GM10248 (cell line): ENCODE results near the gene LDLRAD4.

Experiments used
- CTCF ChIA-PET: fragments of 300-600 bp; sonication (Branson Sonifier 250); formaldehyde crosslinking; extraction: SDS; loops from one replicate; lab custom pipeline; 2021; ENCODE audit warnings: antibody characterized with exemption; lab: Yijun Ruan, JAX
- POLR2A ChIA-PET: fragments of 350-650 bp; sonication (Branson Sonifier 250); formaldehyde crosslinking; extraction: SDS; loops from one replicate; lab custom pipeline; 2020; ENCODE audit warnings: antibody characterized with exemption; lab: Yijun Ruan, JAX
- DNase-seq: peaks from one replicate; pipeline ENCODE4 v3.0.0; 2012; ENCODE audit errors: extremely low spot score
- TF ChIP-seq, protein P1 (sequence below): IDR thresholded peaks from 2 replicates; pipeline ENCODE4 v1.5.1; 2012; ENCODE audit warnings: mild to moderate bottlenecking, low read depth; ENCODE audit errors: extremely low read depth, missing control alignments, control extremely low read depth

LDLRAD4 gene

DNA sequence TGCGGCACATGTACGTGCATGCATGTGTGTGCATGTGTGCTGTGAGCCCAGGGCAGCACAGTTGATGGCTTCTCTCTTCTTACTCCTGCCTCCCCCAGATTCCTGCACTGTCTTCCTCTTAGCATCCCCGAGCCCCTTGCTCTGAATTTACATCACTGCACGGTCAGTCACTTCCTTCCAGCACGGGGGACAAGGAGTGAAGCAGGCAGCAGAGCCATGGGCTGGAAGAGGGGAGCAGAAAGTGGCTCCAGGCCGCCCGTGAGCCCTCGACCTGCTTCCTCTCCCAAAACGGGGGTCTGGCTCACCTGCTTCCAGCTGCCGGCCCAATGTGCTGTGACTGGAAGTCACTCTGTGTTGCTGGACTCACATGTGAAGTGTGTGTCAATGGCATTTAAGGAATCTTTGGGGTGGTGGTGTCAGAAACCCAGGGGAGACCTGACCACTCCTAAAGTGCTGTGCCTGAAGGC is 401.7 kb downstream of the LDLRAD4 start:
- TF ChIP-seq, protein P1, sequence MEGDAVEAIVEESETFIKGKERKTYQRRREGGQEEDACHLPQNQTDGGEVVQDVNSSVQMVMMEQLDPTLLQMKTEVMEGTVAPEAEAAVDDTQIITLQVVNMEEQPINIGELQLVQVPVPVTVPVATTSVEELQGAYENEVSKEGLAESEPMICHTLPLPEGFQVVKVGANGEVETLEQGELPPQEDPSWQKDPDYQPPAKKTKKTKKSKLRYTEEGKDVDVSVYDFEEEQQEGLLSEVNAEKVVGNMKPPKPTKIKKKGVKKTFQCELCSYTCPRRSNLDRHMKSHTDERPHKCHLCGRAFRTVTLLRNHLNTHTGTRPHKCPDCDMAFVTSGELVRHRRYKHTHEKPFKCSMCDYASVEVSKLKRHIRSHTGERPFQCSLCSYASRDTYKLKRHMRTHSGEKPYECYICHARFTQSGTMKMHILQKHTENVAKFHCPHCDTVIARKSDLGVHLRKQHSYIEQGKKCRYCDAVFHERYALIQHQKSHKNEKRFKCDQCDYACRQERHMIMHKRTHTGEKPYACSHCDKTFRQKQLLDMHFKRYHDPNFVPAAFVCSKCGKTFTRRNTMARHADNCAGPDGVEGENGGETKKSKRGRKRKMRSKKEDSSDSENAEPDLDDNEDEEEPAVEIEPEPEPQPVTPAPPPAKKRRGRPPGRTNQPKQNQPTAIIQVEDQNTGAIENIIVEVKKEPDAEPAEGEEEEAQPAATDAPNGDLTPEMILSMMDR: no peak
- ChIA-PET POLR2A (no interaction called here), CTCF (interaction anchor here (1.0 to 4.1 kb wide), 2 partner anchors 61 to 62 kb away, joined by 3 to 16 read pairs; no protein-coding TSS in a partner anchor)
- DNase-seq: no peak

DNA sequence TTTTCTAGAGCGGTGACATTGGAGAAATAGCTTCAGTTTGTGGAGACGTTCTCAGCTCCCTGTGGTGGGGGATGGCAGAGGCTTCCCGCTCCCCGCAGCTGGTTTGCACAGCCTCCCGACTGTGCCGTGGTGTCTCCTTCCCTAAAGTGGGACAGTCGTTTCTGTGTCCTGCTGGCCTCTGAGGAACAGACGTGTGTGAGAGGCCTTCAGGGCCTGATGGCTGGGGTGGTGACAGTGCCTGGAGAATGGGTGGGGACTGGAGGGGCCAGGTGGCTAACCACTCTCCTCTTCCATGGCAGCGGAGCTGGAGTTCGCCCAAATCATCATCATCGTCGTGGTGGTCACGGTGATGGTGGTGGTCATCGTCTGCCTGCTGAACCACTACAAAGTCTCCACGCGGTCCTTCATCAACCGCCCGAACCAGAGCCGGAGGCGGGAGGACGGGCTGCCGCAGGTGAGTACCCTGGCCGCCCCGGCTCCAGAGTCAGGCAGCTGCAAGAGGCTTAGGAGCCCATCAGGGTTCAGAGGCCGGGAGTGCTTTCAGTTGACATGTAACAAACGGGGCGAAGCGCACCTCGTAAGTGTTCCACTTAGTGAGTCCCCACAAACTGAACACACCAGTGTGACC is 402.4 kb downstream of the LDLRAD4 start:
- ChIA-PET CTCF (interaction anchor here (1.0 to 4.1 kb wide), 2 partner anchors 61 to 63 kb away, joined by 3 to 16 read pairs; no protein-coding TSS in a partner anchor), POLR2A (no interaction called here)
- DNase-seq: no peak
- TF ChIP-seq, protein P1: no peak

GRCh38 chr18:13621446-13621849 is 402.9 kb downstream of the LDLRAD4 start:
- DNase-seq: no peak
- ChIA-PET CTCF (interaction anchor here (0.8 to 4.1 kb wide), 3 partner anchors 8 to 72 kb away, joined by 3 to 16 read pairs (median 4); no protein-coding TSS in a partner anchor), POLR2A (no interaction called here)
- TF ChIP-seq, protein P1: no peak

DNA sequence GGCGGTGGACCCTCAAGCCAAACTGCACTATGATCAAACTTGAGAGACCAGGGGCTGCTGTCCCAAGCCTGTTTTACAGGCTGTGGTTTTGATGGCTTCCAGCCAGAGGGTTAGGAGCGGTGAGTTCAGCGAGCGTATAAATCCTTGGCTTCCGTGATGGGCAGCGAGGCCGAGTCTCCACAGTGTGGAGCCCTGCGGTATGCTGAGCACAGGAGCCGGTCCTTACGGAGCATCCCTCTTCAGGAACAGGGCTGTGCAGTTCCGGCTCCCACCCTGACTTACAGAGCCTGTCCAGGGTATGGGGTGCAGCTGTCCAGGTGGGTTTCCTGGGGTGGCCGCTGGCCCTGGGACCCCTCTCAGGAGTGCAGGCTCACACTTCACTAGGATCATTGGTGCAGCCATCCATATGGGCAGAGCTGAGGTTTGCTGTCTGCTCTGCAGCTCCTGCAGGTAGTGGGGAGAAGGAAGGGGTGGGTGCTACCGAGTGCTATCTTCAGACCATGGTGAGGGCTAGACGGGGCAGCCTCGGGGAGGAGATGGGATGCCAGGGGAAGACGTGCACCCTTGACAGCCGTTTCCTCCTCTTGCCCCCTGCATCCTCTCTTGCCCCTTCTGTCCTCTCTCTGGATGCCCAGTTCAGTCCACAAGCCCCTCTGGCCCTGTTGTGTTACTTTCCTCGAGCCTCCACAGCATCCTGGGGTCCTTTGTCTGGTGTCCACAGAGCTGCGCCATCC is 403.5 kb downstream of the LDLRAD4 start:
- CTCF ChIA-PET: interaction anchor here (0.8 to 4.1 kb wide), 4 partner anchors 8 to 73 kb away, joined by 3 to 16 read pairs (median 4); no protein-coding TSS in a partner anchor
- no peak for DNase-seq
- TF ChIP-seq, protein P1: no peak
- POLR2A ChIA-PET: interaction anchor here (1.7 kb wide), 1 partner anchor 10 kb away, joined by 7 read pairs; no protein-coding TSS in a partner anchor

GRCh38 chr18:13622751-13623150 is 404.2 kb downstream of the LDLRAD4 start:
- ChIA-PET POLR2A (interaction anchor here (1.7 kb wide), 1 partner anchor 11 kb away, joined by 7 read pairs; no protein-coding TSS in a partner anchor), CTCF (interaction anchor here (1.3 to 4.1 kb wide), 3 partner anchors 56 to 73 kb away, joined by 3 to 16 read pairs (median 4); no protein-coding TSS in a partner anchor)
- no peak for DNase-seq
- TF ChIP-seq, protein P1: no peak

DNA sequence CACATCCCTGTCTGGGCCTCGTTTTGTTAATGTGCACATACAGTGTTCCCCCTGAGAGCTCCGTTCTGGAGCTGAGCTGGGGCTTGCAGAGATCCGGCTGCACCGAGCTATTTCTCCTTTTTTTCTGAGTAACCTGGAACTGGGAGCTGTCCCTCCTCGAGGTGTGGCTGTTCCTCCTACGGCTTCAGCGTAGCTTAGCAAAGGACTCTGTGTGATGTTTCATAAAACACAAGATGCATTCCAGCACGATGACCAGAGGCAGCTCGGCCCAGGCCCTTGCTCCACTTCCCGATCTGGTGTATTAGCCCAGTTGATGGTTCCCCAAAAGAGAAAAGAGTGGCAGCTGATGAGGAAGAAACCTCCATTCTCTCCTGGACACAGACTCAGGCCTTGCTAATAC is 404.8 kb downstream of the LDLRAD4 start:
- ChIA-PET POLR2A (interaction anchor here (1.7 kb wide), 1 partner anchor 11 kb away, joined by 7 read pairs; no protein-coding TSS in a partner anchor), CTCF (interaction anchor here (1.9 to 4.1 kb wide), 2 partner anchors 56 to 65 kb away, joined by 4 to 16 read pairs; no protein-coding TSS in a partner anchor)
- TF ChIP-seq, protein P1: no peak
- no peak for DNase-seq
